ENCODE measurements around the gene E2F4. TPM values are rescaled to one million over a fixed set of nuclear protein-coding genes. Genes with fewer than 3 reads are reported as not detected.

Gene E2F4
- total and polyA plus RNA-seq, 9 of the 15 experiments (the other 6 are each of a cell fraction or from before 2014, with no cell fraction given) = 9.7 to 139 (median 106) TPM

- TF ChIP-seq JUNB (CRISPR knock-in tag; conservative IDR thresholded peaks at IDR 0.05) = no peak
- TF ChIP-seq AFF1 (IDR thresholded peaks at IDR 0.05; ENCODE audit: low read depth in 1 of 2, partially characterized antibody in 2 of 2) = peak in 1 of 2 experiments; percentile 94
- TF ChIP-seq RBM25 (IDR thresholded peaks at IDR 0.05; ENCODE audit: low read depth, low read length, severe bottlenecking) = no peak
- TF ChIP-seq SMARCA4 (IDR thresholded peaks at IDR 0.05) = peak; percentile 94
- TF ChIP-seq UBTF (IDR thresholded peaks at IDR 0.05; ENCODE audit: borderline replicate concordance in 1 of 2, low read depth in 2 of 2, low read length in 2 of 2) = peak; percentile 44 to 87; a peak in 1 of 4 replicates
- no peak for TF ChIP-seq ZNF277 (CRISPR knock-in tag; IDR thresholded peaks at IDR 0.05; ENCODE audit: borderline replicate concordance)
- TF ChIP-seq ID3 (CRISPR knock-in tag; IDR thresholded peaks at IDR 0.05) = no peak
- TF ChIP-seq ID3 (tag; IDR thresholded peaks at IDR 0.05) = 0 out of 2 replicates have a peak, but pooled peaks have one; percentile 60
- TF ChIP-seq MCM3 (IDR thresholded peaks at IDR 0.05) = no peak
- TF ChIP-seq ZNF445 (CRISPR knock-in tag; IDR thresholded peaks at IDR 0.05; ENCODE audit: low read depth) = no peak
- TF ChIP-seq NCOR1 (IDR thresholded peaks at IDR 0.05) = no peak
- TF ChIP-seq GATA2 (CRISPR knock-in tag; IDR thresholded peaks at IDR 0.05) = no peak
- no peak for TF ChIP-seq ZNF584 (CRISPR knock-in tag; IDR thresholded peaks at IDR 0.05; ENCODE audit: low read depth)
- no peak for TF ChIP-seq SIRT6 (IDR thresholded peaks at IDR 0.05; ENCODE audit: low read depth, low read length)
- TF ChIP-seq MYC (IDR thresholded peaks at IDR 0.05; ENCODE audit: low read depth, low read length) = peak; percentile 80
- no peak for TF ChIP-seq MYC (CRISPR knock-in tag; IDR thresholded peaks at IDR 0.05; ENCODE audit: borderline replicate concordance, low read depth)
- TF ChIP-seq LARP7 (IDR thresholded peaks at IDR 0.05) = no peak
- TF ChIP-seq FOXK1 (CRISPR knock-in tag; IDR thresholded peaks at IDR 0.05; ENCODE audit: borderline replicate concordance) = peak; percentile 74; the same call in 1 of the 2 replicates
- no peak for TF ChIP-seq EWSR1 (IDR thresholded peaks at IDR 0.05; ENCODE audit: borderline replicate concordance, low read depth, partially characterized antibody)
- TF ChIP-seq RB1 (IDR thresholded peaks at IDR 0.05; ENCODE audit: low read depth) = peak; percentile 86
- no peak for TF ChIP-seq NCOA4 (IDR thresholded peaks at IDR 0.05; ENCODE audit: partially characterized antibody)
Observed at GRCh38 chr16:67184995-67185650, 6.8 kb upstream of the E2F4 start (continued).
